HK-2 (cell line): ENCODE data around the gene CARNS1.

Experiments used
- DNase-seq: peaks from one replicate; pipeline ENCODE4 v3.0.0-alpha.2; 2018; ENCODE audit not compliant: unreplicated experiment

CARNS1 gene

DNA sequence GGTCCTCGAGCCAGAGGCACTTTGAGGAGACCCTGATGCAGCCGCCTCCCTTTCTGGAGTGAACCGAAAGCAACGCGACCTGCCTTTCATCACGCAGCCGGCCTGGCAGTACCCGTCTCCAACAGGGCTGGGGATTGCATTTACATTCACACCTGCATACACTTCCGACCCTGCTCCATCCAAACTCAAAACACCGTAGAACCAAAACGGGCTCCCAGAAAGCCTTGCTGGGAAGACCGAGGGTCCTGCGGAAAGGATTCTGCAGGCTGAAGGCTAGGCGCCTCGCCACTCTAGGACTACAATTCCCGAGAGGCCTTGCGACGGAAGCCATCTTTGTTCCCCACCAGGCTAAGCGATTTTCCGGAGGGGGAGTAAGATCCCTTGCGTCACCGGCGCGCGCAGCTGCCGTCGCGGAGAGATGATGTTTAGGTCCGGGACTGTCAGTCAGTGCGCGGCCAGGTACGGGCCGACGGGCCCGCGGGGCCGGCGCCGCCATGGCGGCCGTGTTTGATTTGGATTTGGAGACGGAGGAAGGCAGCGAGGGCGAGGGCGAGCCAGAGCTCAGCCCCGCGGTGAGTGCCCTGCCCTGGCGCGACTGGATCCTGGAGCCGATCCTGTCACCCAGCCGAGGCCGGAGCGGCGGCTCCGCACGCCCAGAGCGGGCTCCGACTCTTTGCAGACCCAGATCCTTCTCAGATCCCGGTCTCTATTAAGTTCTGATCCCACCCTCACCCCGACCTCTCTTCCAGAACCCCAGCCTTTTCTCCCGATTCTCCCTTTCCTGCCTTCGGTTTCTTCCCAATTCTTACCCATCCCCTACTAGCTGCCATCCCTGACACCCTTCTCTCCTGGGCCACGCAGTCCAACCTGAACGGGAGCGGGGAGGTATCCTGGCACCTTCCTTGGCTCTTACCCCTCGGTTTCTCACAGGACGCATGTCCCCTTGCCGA is 12.8 kb downstream of the CARNS1 start, which contains the start of gene RPS6KB2:
TSS of gene RPS6KB2 (plus strand) at position 443 of the 950 bp plus-strand sequence. CDS start at position 495, 52 bp downstream.
- peak; percentile 90 for DNase-seq

DNA sequence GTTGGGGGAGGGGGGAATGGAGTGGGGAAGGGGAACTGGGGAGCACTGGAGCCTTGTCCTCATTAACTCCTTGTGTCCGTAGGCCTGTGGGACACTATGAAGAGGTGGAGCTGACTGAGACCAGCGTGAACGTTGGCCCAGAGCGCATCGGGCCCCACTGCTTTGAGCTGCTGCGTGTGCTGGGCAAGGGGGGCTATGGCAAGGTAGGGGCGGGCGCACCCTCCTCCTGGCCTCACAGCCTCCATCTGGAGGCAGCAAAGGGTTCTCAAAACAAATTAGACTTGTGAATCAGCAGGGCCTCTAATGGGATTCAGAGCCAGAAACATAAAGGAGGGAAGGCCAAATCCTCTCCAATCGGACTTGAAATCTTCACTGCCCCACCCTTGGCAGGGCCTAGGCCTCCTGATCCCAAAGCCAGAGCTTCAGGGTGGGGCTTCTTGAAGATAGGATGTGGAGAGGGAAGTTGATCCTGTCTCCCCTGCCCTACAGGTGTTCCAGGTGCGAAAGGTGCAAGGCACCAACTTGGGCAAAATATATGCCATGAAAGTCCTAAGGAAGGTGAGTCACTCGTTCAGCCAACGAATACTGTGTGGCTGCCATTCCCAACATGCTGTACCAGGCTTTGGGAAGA is 13.7 kb downstream of the CARNS1 start:
- DNase-seq, result no peak

DNA sequence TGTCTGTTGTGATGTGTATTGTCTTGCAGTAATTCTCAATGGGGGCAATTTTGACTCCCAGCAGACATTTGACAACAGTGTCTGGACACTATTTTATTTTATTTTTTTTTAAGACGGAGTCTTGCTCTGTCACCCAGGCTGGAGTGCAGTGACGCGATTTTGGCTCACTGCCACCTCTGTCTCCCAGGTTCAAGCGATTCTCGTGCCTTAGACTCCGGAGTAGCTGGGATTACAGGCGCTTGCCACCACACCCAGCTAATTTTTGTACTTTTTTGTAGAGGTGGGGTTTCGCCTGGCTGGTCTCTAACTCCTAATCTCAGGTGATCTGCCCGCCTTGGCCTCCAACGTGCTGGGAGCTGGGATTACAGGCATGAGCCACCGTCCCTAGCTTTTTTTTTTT is 14.2 kb downstream of the CARNS1 start:
- no peak for DNase-seq

DNA sequence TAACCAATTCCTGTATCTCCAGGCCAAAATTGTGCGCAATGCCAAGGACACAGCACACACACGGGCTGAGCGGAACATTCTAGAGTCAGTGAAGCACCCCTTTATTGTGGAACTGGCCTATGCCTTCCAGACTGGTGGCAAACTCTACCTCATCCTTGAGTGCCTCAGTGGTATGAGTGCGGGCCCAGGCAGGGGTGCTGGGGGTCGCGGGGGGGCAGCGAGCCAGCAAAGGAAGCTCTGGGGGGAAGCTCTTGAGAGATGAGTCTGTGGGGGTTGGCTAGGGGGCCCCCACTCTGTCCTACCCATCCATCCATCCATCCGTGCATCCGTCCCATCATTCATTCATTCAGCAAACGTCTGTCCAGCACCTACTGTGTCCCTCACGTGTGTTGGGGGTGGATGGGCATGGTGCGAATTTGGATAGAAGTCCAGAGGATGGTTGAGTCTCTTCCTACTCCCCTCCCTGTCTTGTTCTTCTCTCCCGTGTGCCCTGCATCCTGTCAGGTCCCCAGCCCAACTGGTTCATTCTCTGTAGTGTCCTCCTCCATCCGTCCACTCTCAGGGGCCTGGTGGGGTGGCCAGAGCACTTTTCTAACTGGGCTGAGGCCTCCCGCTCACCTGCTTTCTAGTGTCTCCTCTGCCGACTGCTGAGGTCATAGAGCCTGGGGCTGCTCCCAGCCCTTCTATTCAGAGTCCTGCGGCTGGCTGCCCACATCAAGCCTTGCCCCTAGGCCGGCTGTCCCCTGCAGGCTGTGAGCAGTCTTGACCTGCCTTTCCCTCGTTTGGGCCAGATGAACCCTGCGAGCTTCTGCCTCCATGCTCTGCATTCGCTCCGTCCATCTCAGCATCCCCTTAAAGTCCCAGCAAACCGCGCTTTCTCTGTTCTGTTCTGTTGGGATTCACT is 16.1 kb downstream of the CARNS1 start:
- DNase-seq, result no peak

- no peak for DNase-seq
Observed at GRCh38 chr11:67432655-67433349, 17.3 kb downstream of the CARNS1 start.

DNA sequence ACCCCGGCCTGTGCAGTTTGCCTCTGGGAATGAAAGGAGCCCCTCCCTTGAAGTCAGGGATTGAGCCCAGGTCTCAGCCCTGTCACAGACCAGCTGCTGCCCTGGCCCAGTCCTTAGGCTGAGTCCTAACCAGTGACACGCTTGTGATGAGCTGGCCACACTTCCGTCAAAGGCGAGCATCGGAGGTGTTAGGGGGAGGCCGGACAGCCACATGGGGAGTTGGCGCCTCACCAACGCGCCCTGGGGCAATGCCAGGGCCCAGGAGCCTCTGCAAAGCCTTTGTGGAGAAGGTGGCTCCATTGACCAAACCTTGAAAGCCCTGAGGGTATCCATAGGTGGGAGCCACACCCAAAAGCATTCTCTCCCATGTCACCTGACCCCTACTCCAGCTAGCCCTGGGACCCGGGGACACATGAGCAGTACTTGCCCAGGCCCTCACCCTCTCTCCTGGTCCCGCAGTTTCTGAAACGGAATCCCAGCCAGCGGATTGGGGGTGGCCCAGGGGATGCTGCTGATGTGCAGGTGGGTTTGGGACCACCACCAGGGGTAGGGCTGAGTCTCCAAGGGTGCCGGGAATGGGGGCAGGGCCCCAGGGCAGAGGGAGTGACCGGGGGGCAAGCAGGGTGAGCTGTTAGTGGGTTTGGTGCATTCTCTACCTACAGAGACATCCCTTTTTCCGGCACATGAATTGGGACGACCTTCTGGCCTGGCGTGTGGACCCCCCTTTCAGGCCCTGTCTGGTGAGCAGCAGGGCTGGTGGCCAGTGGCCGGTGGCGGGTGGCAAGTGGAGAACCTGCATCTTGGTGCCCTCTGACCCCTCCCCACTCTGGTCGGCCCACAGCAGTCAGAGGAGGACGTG is 18.3 kb downstream of the CARNS1 start:
- DNase-seq, result no peak

DNA sequence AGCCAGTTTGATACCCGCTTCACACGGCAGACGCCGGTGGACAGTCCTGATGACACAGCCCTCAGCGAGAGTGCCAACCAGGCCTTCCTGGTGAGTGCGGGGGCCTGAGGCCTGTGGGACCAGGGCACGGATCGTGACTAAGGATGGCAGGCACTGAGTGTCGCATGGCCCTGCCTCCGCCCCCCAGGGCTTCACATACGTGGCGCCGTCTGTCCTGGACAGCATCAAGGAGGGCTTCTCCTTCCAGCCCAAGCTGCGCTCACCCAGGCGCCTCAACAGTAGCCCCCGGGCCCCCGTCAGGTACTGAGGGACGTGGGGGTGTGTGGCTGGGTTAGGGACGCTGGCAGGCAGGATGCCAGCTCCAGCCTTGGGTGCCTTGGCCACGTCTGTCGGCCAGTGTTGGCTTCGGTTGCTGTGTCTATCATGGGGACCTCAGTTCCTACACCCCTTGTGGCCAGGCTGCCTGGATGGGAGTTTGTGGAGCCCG is 19.0 kb downstream of the CARNS1 start:
- no peak for DNase-seq

DNA sequence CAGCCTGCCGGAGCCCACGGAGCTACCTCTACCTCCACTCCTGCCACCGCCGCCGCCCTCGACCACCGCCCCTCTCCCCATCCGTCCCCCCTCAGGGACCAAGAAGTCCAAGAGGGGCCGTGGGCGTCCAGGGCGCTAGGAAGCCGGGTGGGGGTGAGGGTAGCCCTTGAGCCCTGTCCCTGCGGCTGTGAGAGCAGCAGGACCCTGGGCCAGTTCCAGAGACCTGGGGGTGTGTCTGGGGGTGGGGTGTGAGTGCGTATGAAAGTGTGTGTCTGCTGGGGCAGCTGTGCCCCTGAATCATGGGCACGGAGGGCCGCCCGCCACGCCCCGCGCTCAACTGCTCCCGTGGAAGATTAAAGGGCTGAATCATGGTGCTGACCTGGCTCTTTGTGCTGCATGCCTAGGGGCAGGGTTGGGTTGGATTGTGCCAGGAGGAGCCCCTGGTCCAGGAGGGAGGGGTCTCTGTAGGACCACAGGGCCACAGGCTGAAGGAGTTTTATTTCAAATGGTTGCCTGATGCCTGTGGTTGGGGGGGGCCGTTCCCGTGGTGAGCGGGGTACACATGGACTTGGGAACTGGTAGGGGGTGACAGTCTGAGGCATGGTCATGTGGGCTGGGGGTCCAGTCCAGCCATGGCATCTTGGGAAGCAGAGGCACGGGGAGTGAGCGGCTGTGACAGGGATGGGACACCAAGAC is 19.7 kb downstream of the CARNS1 start:
- no peak for DNase-seq

GRCh38 chr11:67435727-67436458 is 20.4 kb downstream of the CARNS1 start:
- DNase-seq, result no peak

DNA sequence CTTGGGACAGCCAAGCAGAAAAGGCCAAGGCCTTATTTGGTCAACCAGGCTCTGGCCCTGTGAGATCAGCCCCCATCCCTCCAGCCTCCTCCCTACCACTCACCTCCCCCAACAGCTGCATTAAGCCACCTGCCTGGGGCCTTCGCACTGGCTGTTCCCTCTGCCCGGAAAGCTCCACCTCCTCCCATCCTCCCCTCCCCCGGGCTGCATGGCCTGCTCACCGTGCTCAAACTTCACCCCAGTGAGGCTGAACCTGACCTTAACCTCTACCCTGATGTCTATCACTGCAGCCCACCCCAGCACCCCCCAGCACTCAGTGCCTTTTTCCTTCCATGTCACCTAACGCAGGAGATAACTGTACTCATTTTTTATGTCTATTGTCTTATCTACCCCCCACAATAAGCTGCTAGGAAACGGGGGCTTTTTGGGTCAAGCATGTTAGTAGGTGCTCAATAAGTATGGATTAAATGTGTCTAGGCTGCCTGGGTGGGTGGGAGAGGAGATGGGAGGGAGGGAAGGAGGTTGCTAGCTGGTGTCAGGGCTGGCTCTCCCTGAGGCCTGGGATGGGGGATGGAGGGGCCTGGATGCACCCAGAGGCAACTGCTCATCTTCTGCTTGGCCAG is 21.1 kb downstream of the CARNS1 start:
- no peak for DNase-seq

DNA sequence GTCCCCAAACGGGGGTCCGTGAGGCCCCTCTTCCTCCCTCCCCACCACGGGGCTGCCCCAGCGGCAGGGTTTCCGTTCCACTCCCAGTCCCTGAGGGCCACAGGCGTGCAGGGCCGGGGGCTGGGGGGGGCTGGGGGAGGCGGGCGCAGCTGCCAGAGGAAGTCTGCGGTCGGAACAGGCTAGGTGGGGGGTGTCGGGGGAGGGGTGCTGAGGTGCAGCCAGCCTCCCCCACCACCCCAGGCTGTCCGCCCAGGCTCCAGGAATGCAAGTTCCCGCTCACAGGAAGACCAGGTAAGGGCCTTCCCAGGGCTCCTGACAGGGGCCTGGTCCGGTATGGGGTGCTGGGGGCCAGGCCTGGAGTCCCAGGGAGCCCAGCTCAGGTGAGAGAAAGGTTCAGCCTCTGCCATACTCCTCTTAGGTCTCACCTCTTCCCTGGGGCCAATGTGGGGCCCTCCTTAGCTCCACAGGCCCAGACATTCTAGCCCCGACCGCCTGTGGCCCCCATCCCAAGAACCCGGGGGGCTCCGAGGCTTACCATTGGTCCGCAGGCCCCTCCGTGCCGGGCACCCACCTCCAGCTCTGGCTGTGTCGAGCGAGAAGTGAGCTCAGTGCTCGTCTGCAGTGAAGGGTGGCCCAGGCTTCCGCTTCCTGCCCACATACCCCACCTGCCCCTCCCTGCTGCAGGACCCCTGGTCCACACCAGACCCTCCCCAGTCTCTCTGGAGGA is 21.8 kb downstream of the CARNS1 start, which contains the start of gene PTPRCAP:
TSS of gene PTPRCAP (minus strand) at position 601 of the 727 bp plus-strand sequence. CDS start at position 538, 63 bp downstream.
- no peak for DNase-seq

DNA sequence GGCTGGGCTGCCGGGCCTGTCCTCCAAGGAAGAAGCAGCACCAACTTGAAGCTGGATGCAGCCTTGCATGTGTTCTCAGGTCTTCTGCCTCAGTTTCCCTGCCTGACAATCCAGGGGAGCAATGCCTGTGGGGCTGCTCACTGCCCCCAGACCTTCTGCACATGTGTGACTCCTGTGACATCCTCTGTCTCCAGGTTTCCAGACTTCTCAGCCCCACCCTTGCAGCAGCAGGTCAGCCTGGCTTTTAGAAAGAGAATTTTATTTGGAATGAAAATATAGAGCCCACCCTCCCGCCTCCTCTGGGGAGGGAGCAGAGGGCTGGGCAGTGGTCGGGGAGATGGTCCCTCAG is 22.3 kb downstream of the CARNS1 start:
- no peak for DNase-seq

DNA sequence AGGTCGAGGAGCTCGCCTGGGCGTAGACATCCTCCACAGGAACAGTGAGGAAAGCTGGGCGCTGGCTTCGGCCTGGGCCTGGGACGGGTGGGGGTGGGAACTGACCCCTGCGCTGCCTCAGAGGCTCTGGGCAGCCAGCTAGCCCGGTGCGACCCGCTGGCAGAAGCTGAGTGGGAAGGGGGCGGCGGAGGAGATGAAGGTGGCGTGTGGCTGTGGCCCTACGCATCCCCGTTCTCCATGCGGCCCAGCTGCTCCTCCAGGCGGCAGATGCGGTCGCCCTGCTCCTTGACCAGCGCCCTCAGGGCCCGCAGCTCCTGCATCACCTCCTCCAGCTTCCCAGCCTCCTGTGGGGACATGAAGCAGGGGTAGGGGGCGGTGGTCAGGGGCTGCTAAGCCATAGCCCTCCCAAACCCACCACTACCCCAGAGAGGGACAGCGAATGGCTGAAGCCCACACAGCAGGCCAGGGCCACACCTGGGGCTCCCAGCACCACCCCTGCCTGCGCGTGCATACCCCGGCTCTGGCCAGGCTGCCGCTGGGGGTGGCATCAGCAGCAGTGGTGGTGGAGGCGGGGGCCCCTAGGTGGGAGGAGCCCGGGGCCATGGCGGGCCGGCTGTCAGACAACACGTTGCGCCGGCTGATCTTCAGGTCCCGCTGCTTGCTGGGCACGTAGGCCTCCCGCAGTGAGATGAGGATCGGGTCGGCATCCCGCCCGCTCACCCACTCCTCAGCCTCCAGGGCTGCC is 22.9 kb downstream of the CARNS1 start:
- DNase-seq, result no peak

DNA sequence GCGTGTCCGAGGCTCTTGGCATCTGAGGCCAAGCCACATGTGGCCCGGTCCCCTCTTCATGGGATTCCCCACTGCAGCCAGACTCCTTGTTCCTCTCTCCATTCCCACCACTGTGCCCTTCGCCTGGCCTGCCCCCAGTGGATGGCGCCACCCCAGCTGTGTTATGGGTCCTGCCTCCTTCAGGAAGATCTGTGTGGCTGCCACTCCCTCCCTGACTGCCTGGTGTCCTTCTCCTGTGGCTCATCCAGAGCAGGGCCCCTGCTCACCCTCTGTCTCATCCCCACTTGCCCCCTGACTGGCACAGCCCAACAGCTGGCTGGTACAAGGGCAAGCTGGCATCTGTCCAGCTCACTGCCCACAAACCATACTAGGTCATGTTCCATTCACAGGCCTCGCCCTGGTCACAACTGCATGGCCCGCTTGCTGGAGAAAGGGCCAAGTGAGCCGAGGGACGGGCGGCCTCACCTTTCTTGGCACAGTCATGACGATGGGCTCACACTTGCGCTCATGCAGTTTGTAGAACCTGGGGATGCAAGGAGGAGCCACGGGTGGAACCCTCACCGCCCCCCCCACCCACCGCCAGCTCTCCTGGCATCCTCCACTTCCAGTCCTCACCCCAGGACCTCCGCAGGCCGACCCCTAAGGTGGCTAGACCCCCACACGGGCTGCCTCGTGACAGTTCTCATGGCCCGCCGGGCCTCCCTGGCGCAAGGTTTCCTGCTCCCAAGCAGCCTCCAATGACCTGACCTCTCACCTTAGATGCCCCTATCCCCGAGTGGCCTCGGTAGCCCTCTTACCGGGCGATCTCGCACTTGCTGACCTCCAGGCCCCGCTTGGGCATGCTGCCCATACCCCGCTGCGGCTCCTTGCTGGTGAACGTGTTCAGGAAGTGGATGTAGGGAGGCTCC is 24.1 kb downstream of the CARNS1 start:
- DNase-seq, result no peak

GRCh38 chr11:67440229-67441097 is 25.0 kb downstream of the CARNS1 start:
- DNase-seq, result no peak
